ENCODE measurements around the gene MCOLN1.

DNA sequence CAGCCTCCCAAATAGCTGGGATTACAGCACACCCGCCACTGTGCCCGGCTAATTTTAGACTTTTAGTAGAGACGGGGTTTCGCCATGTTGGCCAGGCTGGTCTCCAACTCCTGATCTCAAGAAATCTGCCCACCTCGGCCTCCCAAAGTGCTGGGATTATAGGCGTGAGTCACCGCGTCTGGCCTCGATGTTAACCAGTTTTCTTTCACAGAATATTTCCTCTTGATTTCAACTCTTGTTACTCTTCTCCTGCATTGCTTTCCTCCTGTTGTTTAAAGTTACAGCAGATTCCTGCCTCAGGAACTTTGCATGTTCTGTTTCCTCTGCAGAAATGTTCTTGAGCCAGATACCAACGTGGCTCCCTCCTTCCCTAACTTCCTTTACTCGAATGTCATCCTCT, 29.9 kb upstream of the MCOLN1 start:
- TF ChIP-seq EP300 (IDR thresholded peaks at IDR 0.05) (no peak), CTCF (IDR thresholded peaks at IDR 0.05) (no peak)

Measured in gastroesophageal sphincter (tissue), 3 donors.